ENCODE measurements around the gene TIAM2. TPM values are rescaled to one million over a fixed set of nuclear protein-coding genes. Genes with fewer than 3 reads are reported as not detected.

TIAM2 gene
- total and polyA plus RNA-seq, 10 of the 15 experiments (the other 5 are each of a cell fraction or from before 2014, with no cell fraction given) = 1.1 to 10.5 (median 2.3) TPM

GRCh38 chr6:155121699-155122098, 126.6 kb downstream of the TIAM2 start:
- peak; percentile 43 for ATAC-seq
- CTCF ChIA-PET = no interaction called here
- in situ Hi-C loops (cut with MboI) (no loop called here), intact Hi-C loops (cut with micrococcal nuclease; ENCODE audit: unreplicated experiment) (no loop called here)
- Histone ChIP-seq H3K36me3 (ENCODE audit: control insufficient read depth in 2 of 2, insufficient read depth in 2 of 2, low read length in 1 of 2) (no peaks in the 10 kb centered on the region), H3K79me2 (ENCODE audit: control insufficient read depth, insufficient read depth, low read length) (no peaks in the 10 kb centered on the region), H3K4me3 (no peak overlapping the region), H3K9me3 (replicated peaks; ENCODE audit: control insufficient read depth, insufficient read depth, low read length) (no peaks in the 10 kb centered on the region), H3K4me1 (ENCODE audit: control insufficient read depth, insufficient read depth, low read length) (no peaks in the 10 kb centered on the region), H4K20me1 (ENCODE audit: control insufficient read depth, insufficient read depth) (no peaks in the 10 kb centered on the region), H2AFZ (ENCODE audit: control insufficient read depth, low read depth, low read length) (no peak overlapping the region; the same call in 1 of the 2 replicates), H3K27me3 (replicated peaks in 1 of 2; ENCODE audit: control insufficient read depth in 2 of 2, insufficient read depth in 2 of 2, low read length in 1 of 2) (no peaks in the 10 kb centered on the region), H3K27ac (ENCODE audit: control insufficient read depth, insufficient read depth) (no peak overlapping the region), H3K4me2 (ENCODE audit: control insufficient read depth, insufficient read depth) (no peak overlapping the region), H3K9ac (ENCODE audit: control insufficient read depth, insufficient read depth, low read length) (no peak overlapping the region)
- FAIRE-seq = no peak
- SMC1A ChIA-PET (ENCODE audit: uncharacterized antibody, unreplicated experiment) = interaction anchor here (2.3 kb wide), 1 partner anchor 50 kb away, joined by 7 read pairs; no protein-coding TSS in a partner anchor
- no TSS peak for BruUV-seq (replicated peaks)
- RAD21 ChIA-PET (ENCODE audit: unreplicated experiment) = no interaction called here
- POLR2A ChIA-PET = no interaction called here
- no peak for DNase-seq (ENCODE audit: low read depth, low spot score)
- WGBS (ENCODE audit: insufficient coverage, insufficient replicate concordance, low lambda C conversion rate, missing lambda C conversion rate) = 59% methylated on average over 11 of the region's 11 CpGs
- no peak for TF ChIP-seq TAF1 (IDR thresholded peaks at IDR 0.05; ENCODE audit: borderline replicate concordance, low read depth, low read length)
- TF ChIP-seq BCL3 (IDR thresholded peaks at IDR 0.05; ENCODE audit: borderline replicate concordance, insufficient read depth, low read depth, low read length, poor library complexity, severe bottlenecking) = no peak
- no peak for TF ChIP-seq NFIC (IDR thresholded peaks at IDR 0.05; ENCODE audit: low read depth, low read length)
- TF ChIP-seq DPF2 (IDR thresholded peaks at IDR 0.05) = no peak
- TF ChIP-seq HSF1 (IDR thresholded peaks at IDR 0.05; ENCODE audit: low read depth, low read length) = no peak
- TF ChIP-seq HCFC1 (IDR thresholded peaks at IDR 0.05; ENCODE audit: low read length) = no peak
- no peak for TF ChIP-seq SKIL (IDR thresholded peaks at IDR 0.05; ENCODE audit: low read depth, poor library complexity, severe bottlenecking)
- TF ChIP-seq NRF1 (conservative IDR thresholded peaks at IDR 0.05; ENCODE audit: low read depth, low read length) = no peak
- no peak for TF ChIP-seq SREBF2 (IDR thresholded peaks at IDR 0.05; ENCODE audit: low read length)
- no peak for TF ChIP-seq IRF3 (IDR thresholded peaks at IDR 0.05)
- TF ChIP-seq POLR2AphosphoS5 (IDR thresholded peaks at IDR 0.05; ENCODE audit: low read length) = no peak
- TF ChIP-seq SIN3A (IDR thresholded peaks at IDR 0.05; ENCODE audit: low read depth, low read length) = no peak
- TF ChIP-seq ZBTB40 (IDR thresholded peaks at IDR 0.05; ENCODE audit: borderline replicate concordance) = no peak
- no peak for TF ChIP-seq IRF4 (IDR thresholded peaks at IDR 0.05; ENCODE audit: low read depth, low read length)
- no peak for TF ChIP-seq KLF5 (IDR thresholded peaks at IDR 0.05; ENCODE audit: partially characterized antibody)

Data from GM12878 (cell line).